Measurements from ENCODE around the gene SLC12A8. TPM values are rescaled to one million over a fixed set of nuclear protein-coding genes. Genes with fewer than 3 reads are reported as not detected.

The SLC12A8 gene
- total and polyA plus RNA-seq, 3 donors from 2014 or later: 10.3 to 21.0 (median 12.3) TPM

DNA sequence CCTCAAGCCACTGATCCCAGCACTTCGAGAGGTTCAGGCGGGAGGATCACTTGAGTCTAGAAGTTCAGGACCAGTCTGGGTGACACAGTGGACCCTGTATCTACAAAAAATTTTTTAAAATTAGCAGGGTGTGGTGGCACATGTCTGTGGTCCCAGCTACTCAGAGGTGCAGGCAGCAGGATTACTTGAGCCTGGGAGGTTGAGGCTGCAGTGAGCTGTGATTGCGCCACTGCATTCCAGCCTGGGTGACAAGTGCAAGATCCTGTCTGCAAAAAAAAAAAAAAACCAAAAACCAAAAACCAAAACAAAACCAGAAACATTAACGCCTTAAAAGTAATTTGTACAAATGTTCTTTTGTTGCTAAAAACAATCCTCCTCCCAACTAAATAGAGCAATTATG, 27.9 kb upstream of the SLC12A8 start:
- no peak for DNase-seq
- H3K9me3 ChIP-seq: no peaks in the 10 kb centered on the region
- no peaks in the 10 kb centered on the region for H3K4me1 ChIP-seq
- intact Hi-C loops (cut with DNase I; ENCODE audit: low total_unique reads): no loop called here
- WGBS, 2 donors: 83 to 94% methylated on average over 4 of the region's 4 CpGs
- TF ChIP-seq, protein P1, sequence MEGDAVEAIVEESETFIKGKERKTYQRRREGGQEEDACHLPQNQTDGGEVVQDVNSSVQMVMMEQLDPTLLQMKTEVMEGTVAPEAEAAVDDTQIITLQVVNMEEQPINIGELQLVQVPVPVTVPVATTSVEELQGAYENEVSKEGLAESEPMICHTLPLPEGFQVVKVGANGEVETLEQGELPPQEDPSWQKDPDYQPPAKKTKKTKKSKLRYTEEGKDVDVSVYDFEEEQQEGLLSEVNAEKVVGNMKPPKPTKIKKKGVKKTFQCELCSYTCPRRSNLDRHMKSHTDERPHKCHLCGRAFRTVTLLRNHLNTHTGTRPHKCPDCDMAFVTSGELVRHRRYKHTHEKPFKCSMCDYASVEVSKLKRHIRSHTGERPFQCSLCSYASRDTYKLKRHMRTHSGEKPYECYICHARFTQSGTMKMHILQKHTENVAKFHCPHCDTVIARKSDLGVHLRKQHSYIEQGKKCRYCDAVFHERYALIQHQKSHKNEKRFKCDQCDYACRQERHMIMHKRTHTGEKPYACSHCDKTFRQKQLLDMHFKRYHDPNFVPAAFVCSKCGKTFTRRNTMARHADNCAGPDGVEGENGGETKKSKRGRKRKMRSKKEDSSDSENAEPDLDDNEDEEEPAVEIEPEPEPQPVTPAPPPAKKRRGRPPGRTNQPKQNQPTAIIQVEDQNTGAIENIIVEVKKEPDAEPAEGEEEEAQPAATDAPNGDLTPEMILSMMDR (IDR thresholded peaks at IDR 0.05): no peak
- no peaks in the 10 kb centered on the region for H3K27me3 ChIP-seq
- no peaks in the 10 kb centered on the region for H3K36me3 ChIP-seq (ENCODE audit: low read depth, missing control alignments)
- no peak overlapping the region for H3K27ac ChIP-seq
- no peak overlapping the region for H3K4me3 ChIP-seq

DNA sequence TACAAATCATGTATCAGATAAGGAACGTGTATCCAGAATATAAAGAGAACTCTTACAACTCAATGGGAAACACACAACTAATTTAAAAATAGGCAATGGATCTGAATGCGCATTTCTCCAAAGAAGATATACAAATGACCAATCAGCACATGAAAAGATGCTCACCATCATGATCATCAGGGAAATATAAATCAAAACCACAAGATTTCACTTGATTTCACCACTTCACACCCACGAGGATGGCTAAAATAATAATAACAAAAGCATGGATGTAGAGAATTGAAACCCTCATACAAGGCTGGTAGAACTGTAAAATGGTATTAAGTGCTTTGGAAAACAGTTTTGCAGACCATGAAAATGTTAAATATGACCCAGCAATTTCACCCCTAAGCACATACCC, 26.7 kb upstream of the SLC12A8 start:
- no peaks in the 10 kb centered on the region for H3K9me3 ChIP-seq
- H3K36me3 ChIP-seq (ENCODE audit: low read depth, missing control alignments): no peaks in the 10 kb centered on the region
- H3K4me1 ChIP-seq: no peaks in the 10 kb centered on the region
- WGBS, 2 donors: 66 to 86% methylated on average over 3 of the region's 3 CpGs
- H3K27me3 ChIP-seq: no peaks in the 10 kb centered on the region
- TF ChIP-seq POLR2A (IDR thresholded peaks at IDR 0.05): no peak
- TF ChIP-seq, protein P1 (IDR thresholded peaks at IDR 0.05): no peak
- H3K27ac ChIP-seq: no peak overlapping the region
- no peak for DNase-seq
- intact Hi-C loops (cut with DNase I; ENCODE audit: low total_unique reads): no loop called here
- no peak overlapping the region for H3K4me3 ChIP-seq

DNA sequence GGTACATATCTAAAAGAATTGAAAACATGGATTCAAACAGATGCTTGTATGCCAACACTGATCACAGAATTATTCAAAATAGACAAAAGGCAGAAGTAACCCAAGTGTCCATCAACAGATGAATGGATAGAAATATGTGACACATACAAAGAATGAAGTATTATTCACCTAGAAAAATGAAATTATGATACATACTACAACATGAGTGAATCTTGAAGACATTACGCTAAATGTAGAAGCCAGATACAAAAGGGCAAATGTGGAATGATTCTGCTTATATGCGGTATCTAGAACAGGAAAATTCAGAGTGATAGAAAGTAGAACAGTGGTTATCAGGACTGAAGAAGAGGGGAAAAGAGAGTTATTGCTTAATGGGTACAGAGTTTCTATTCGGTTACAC, 26.2 kb upstream of the SLC12A8 start:
- Histone ChIP-seq H3K27ac (no peak overlapping the region), H3K4me1 (no peaks in the 10 kb centered on the region), H3K27me3 (no peaks in the 10 kb centered on the region), H3K9me3 (no peaks in the 10 kb centered on the region), H3K4me3 (no peak overlapping the region), H3K36me3 (ENCODE audit: low read depth, missing control alignments) (no peaks in the 10 kb centered on the region)
- intact Hi-C loops (cut with DNase I; ENCODE audit: low total_unique reads): no loop called here
- 89 to 92% methylated on average over 3 of the region's 3 CpGs for WGBS, 2 donors
- TF ChIP-seq, protein P1 (IDR thresholded peaks at IDR 0.05): no peak
- no peak for TF ChIP-seq POLR2A (IDR thresholded peaks at IDR 0.05)
- DNase-seq: no peak

DNA sequence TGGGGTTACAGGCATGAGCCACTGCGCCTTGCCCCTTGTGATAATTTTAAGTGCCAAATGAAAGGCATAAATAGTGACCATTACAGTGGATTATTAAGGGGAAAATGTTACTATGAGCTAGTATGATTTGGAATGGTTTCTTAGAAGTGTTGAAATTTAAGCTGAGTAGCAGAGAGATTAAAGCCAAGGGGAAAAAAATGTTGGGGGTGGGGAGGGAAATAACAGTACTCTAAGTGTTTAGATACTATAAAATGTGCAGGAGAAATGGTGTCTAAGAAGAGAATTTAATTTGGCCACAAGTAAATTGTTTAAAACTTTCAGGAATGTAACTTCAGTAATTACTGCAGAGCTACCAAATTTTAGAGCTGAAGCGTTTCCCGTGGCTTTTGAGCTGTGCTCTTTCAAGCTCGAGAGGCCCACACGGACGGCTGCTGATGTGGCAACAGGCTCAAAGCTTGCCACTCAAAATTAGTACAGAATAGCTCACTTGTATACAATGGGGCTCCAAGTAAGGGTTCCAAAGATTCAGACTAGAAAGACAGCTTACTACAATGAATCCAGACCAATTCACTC, 23.9 kb upstream of the SLC12A8 start:
- H3K4me3 ChIP-seq: no peak overlapping the region
- no peaks in the 10 kb centered on the region for H3K4me1 ChIP-seq
- intact Hi-C loops (cut with DNase I; ENCODE audit: low total_unique reads): no loop called here
- H3K9me3 ChIP-seq: no peaks in the 10 kb centered on the region
- no peaks in the 10 kb centered on the region for H3K27me3 ChIP-seq
- H3K36me3 ChIP-seq (ENCODE audit: low read depth, missing control alignments): no peaks in the 10 kb centered on the region
- WGBS, 2 donors: 93 to 95% methylated on average over 6 of the region's 6 CpGs
- TF ChIP-seq, protein P1 (IDR thresholded peaks at IDR 0.05): no peak
- TF ChIP-seq POLR2A (IDR thresholded peaks at IDR 0.05): no peak
- H3K27ac ChIP-seq: no peak overlapping the region
- no peak for DNase-seq

DNA sequence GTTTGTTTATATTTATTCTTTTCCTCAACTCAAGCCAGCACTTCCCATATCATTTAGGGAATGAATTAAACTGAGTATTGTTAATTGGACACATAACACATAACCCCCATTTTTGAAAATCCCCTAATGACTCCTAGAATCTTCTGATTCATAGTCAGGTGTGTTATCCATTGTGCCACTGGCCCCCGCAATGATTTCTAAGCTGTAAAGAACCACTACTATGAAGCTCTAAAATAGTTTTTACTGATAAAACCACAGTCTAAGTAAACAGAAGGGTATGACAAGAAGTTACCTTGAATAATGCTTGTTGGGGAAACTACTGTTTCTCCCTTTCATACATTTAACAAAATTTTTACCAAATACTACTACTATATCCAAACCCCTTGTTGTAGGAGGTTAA, 22.3 kb upstream of the SLC12A8 start:
- H3K4me3 ChIP-seq: no peak overlapping the region
- WGBS, 2 donors: 90 to 100% methylated on average over 1 of the region's 1 CpG
- no peak overlapping the region for H3K27ac ChIP-seq
- H3K27me3 ChIP-seq: no peaks in the 10 kb centered on the region
- no peak for DNase-seq
- no peaks in the 10 kb centered on the region for H3K4me1 ChIP-seq
- no peaks in the 10 kb centered on the region for H3K9me3 ChIP-seq
- intact Hi-C loops (cut with DNase I; ENCODE audit: low total_unique reads): no loop called here
- TF ChIP-seq, protein P1 (IDR thresholded peaks at IDR 0.05): no peak
- no peak for TF ChIP-seq POLR2A (IDR thresholded peaks at IDR 0.05)
- no peaks in the 10 kb centered on the region for H3K36me3 ChIP-seq (ENCODE audit: low read depth, missing control alignments)
